ENCODE data around the gene TRIM21. TPM values are rescaled to one million over a fixed set of nuclear protein-coding genes. Genes with fewer than 3 reads are reported as not detected.

The TRIM21 gene
- total and polyA plus RNA-seq, 10 of the 15 experiments (the other 5 are each of a cell fraction or from before 2014, with no cell fraction given): 24.3 to 80.6 (median 31.7) TPM

DNA sequence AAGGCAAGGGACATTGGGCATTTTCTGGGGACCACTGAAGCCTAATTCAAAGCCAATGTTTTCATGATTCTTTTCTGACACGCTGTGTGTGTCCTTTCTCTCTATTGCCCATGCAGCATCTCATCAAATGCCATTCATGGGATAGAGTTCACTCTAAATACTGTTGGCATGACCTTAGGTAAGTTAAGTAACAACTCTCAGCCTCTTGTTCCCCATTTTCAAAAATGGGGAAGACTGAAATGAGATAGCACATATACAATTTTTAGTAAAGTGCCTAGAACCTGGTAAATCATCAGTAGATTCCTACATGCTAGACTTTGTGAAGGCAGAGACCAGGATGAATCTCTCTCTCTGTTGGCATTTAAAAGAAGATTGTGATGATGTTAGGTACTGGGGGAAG lies 42.9 kb upstream of the TRIM21 start:
- no peak overlapping the region for H3K4me3 ChIP-seq
- DNase-seq (ENCODE audit: low read depth, low spot score) (no peak), ATAC-seq (no peak), FAIRE-seq (no peak)
- H3K9ac ChIP-seq (ENCODE audit: control insufficient read depth, insufficient read depth, low read length): no peak overlapping the region
- H3K27me3 ChIP-seq (replicated peaks in 1 of 2; ENCODE audit: control insufficient read depth in 2 of 2, insufficient read depth in 2 of 2, low read length in 1 of 2): 0 out of 4 replicates have a peak, but pooled peaks cover 0 to 2% of the 10 kb centered on the region in 2 experiments
- ChIA-PET SMC1A (ENCODE audit: uncharacterized antibody, unreplicated experiment) (no interaction called here), CTCF (no interaction called here), RAD21 (ENCODE audit: unreplicated experiment) (no interaction called here), POLR2A (no interaction called here)
- H3K4me1 ChIP-seq (ENCODE audit: control insufficient read depth, insufficient read depth, low read length): no peaks in the 10 kb centered on the region
- no peak overlapping the region for H3K4me2 ChIP-seq (ENCODE audit: control insufficient read depth, insufficient read depth)
- 0% methylated on average over 1 of the region's 1 CpG for WGBS (ENCODE audit: insufficient coverage, insufficient replicate concordance, low lambda C conversion rate, missing lambda C conversion rate)
- H2AFZ ChIP-seq (ENCODE audit: control insufficient read depth, low read depth, low read length): no peak overlapping the region
- H3K9me3 ChIP-seq (replicated peaks; ENCODE audit: control insufficient read depth, insufficient read depth, low read length): no peaks in the 10 kb centered on the region
- TF ChIP-seq TCF7 (IDR thresholded peaks at IDR 0.05; ENCODE audit: borderline replicate concordance) (no peak), IKZF1 (conservative IDR thresholded peaks at IDR 0.05) (no peak), WRNIP1 (IDR thresholded peaks at IDR 0.05; ENCODE audit: borderline replicate concordance, low read depth, low read length) (no peak), SIX5 (IDR thresholded peaks at IDR 0.05; ENCODE audit: low read depth, low read length, severe bottlenecking) (no peak), BMI1 (IDR thresholded peaks at IDR 0.05; ENCODE audit: borderline replicate concordance) (no peak), RB1 (IDR thresholded peaks at IDR 0.05; ENCODE audit: borderline replicate concordance) (no peak), ESRRA (IDR thresholded peaks at IDR 0.05; ENCODE audit: low read length) (no peak), NFYB (IDR thresholded peaks at IDR 0.05; ENCODE audit: insufficient read depth, low read depth, low read length) (no peak), KDM1A (IDR thresholded peaks at IDR 0.05; ENCODE audit: borderline replicate concordance) (no peak), TBL1XR1 (IDR thresholded peaks at IDR 0.05; ENCODE audit: low read depth, low read length) (no peak), HDGF (IDR thresholded peaks at IDR 0.05) (no peak), CHD2 (IDR thresholded peaks at IDR 0.05; ENCODE audit: borderline replicate concordance, low read depth, low read length) (no peak)
- TF ChIP-seq, protein P1, sequence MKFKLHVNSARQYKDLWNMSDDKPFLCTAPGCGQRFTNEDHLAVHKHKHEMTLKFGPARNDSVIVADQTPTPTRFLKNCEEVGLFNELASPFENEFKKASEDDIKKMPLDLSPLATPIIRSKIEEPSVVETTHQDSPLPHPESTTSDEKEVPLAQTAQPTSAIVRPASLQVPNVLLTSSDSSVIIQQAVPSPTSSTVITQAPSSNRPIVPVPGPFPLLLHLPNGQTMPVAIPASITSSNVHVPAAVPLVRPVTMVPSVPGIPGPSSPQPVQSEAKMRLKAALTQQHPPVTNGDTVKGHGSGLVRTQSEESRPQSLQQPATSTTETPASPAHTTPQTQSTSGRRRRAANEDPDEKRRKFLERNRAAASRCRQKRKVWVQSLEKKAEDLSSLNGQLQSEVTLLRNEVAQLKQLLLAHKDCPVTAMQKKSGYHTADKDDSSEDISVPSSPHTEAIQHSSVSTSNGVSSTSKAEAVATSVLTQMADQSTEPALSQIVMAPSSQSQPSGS (IDR thresholded peaks at IDR 0.05; ENCODE audit: low read length): no peak
- TF ChIP-seq, protein P2, sequence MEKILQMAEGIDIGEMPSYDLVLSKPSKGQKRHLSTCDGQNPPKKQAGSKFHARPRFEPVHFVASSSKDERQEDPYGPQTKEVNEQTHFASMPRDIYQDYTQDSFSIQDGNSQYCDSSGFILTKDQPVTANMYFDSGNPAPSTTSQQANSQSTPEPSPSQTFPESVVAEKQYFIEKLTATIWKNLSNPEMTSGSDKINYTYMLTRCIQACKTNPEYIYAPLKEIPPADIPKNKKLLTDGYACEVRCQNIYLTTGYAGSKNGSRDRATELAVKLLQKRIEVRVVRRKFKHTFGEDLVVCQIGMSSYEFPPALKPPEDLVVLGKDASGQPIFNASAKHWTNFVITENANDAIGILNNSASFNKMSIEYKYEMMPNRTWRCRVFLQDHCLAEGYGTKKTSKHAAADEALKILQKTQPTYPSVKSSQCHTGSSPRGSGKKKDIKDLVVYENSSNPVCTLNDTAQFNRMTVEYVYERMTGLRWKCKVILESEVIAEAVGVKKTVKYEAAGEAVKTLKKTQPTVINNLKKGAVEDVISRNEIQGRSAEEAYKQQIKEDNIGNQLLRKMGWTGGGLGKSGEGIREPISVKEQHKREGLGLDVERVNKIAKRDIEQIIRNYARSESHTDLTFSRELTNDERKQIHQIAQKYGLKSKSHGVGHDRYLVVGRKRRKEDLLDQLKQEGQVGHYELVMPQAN (conservative IDR thresholded peaks at IDR 0.05): no peak
- TF ChIP-seq, protein P3, sequence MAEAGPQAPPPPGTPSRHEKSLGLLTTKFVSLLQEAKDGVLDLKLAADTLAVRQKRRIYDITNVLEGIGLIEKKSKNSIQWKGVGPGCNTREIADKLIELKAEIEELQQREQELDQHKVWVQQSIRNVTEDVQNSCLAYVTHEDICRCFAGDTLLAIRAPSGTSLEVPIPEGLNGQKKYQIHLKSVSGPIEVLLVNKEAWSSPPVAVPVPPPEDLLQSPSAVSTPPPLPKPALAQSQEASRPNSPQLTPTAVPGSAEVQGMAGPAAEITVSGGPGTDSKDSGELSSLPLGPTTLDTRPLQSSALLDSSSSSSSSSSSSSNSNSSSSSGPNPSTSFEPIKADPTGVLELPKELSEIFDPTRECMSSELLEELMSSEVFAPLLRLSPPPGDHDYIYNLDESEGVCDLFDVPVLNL (IDR thresholded peaks at IDR 0.05; ENCODE audit: low read depth, low read length): no peak
- TF ChIP-seq, protein P4, sequence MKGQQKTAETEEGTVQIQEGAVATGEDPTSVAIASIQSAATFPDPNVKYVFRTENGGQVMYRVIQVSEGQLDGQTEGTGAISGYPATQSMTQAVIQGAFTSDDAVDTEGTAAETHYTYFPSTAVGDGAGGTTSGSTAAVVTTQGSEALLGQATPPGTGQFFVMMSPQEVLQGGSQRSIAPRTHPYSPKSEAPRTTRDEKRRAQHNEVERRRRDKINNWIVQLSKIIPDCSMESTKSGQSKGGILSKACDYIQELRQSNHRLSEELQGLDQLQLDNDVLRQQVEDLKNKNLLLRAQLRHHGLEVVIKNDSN (IDR thresholded peaks at IDR 0.05; ENCODE audit: borderline replicate concordance, extremely low read length, insufficient read depth, low read depth, low read length): no peak
- BruUV-seq (replicated peaks): no TSS peak
- H4K20me1 ChIP-seq (ENCODE audit: control insufficient read depth, insufficient read depth): no peaks in the 10 kb centered on the region
- H3K79me2 ChIP-seq (ENCODE audit: control insufficient read depth, insufficient read depth, low read length): no peaks in the 10 kb centered on the region
- H3K27ac ChIP-seq (ENCODE audit: control insufficient read depth, insufficient read depth): no peak overlapping the region
- in situ Hi-C loops (cut with MboI): no loop called here
- no peaks in the 10 kb centered on the region for H3K36me3 ChIP-seq (ENCODE audit: control insufficient read depth in 2 of 2, insufficient read depth in 2 of 2, low read length in 1 of 2)
- intact Hi-C loops (cut with micrococcal nuclease; ENCODE audit: unreplicated experiment): no loop called here

Data from GM12878 (cell line).